K562 (cell line): ENCODE data around the gene NRM. TPM values are rescaled to one million over a fixed set of nuclear protein-coding genes. Genes with fewer than 3 reads are reported as not detected.

Experiments
- CBFB ChIP-seq: sonication (generic); formaldehyde crosslinking; IDR thresholded peaks from 2 replicates; pipeline ENCODE4 v1.4.0; 2020; ENCODE audit warnings: mild to moderate bottlenecking, missing genetic modification reagents
- CREM ChIP-seq: IDR thresholded peaks from 2 replicates; pipeline ENCODE4 v1.6.1; 2014; ENCODE audit warnings: antibody characterized with exemption, low read depth
- CTBP1 ChIP-seq: fragments of 450-650 bp; IDR thresholded peaks from 2 replicates; pipeline ENCODE4 v1.6.1; 2016; ENCODE audit warnings: borderline replicate concordance
- CXXC5 ChIP-seq: fragments of 250-450 bp; sonication (Bioruptor Pico); IDR thresholded peaks from 2 replicates; pipeline ENCODE4 v1.8.0; 2022; ENCODE audit warnings: inconsistent platforms, mild to moderate bottlenecking, moderate library complexity
- EP400 ChIP-seq: fragments of 450-650 bp; IDR thresholded peaks from 2 replicates; pipeline ENCODE4 v1.6.1; 2017; ENCODE audit warnings: antibody characterized with exemption, mild to moderate bottlenecking, moderate library complexity
- GATA2 ChIP-seq: sonication (generic); formaldehyde crosslinking; IDR thresholded peaks from 2 replicates; pipeline ENCODE4 v1.4.0; 2020; ENCODE audit warnings: mild to moderate bottlenecking, missing genetic modification reagents
- HNRNPUL1 ChIP-seq: fragments of 200-400 bp; formaldehyde crosslinking; IDR thresholded peaks from 2 replicates; pipeline ENCODE4 v1.6.1; 2017; ENCODE audit warnings: low read length
- KLF1 ChIP-seq: fragments of 450-650 bp; IDR thresholded peaks from 2 replicates; pipeline ENCODE4 v1.6.1; 2016; ENCODE audit warnings: missing genetic modification characterization, missing compliant biosample characterization
- MCM7 ChIP-seq, 2 experiments: fragments of 450-650 bp; IDR thresholded peaks; 2 replicates each; pipeline ENCODE4 v1.6.1; 2016 to 2018
- NCOA2 ChIP-seq, 2 experiments: fragments of 450-650 bp; IDR thresholded peaks; 2 replicates each; pipeline ENCODE4 v1.6.1; 2018; ENCODE audit warnings: mild to moderate bottlenecking in 2 of 2, moderate library complexity in 1 of 2; ENCODE audit not compliant: partially characterized antibody in 2 of 2
- RBM17 ChIP-seq: fragments of 200-400 bp; formaldehyde crosslinking; IDR thresholded peaks from 2 replicates; pipeline ENCODE4 v1.6.1; 2017; ENCODE audit warnings: low read depth, mild to moderate bottlenecking, low read length, borderline replicate concordance
- TCF7L2 ChIP-seq: fragments of 150-350 bp; IDR thresholded peaks from 2 replicates; pipeline ENCODE4 v1.6.1; 2016; ENCODE audit warnings: low read depth, mild to moderate bottlenecking, low read length, moderate library complexity
- ZC3H11A ChIP-seq: IDR thresholded peaks from 2 replicates; pipeline ENCODE4 v1.6.1; 2012; ENCODE audit warnings: low read depth, low read length, improper control_type of control experiment
- ZNF12 ChIP-seq: sonication (generic); formaldehyde crosslinking; IDR thresholded peaks from 2 replicates; pipeline ENCODE4 v1.4.0; 2020; ENCODE audit warnings: mild to moderate bottlenecking, missing genetic modification reagents
- ZNF589 ChIP-seq: fragments of 200-800 bp; sonication (Bioruptor generic); IDR thresholded peaks from 2 replicates; pipeline ENCODE4 v1.6.1; 2016; ENCODE audit warnings: low read depth, missing genetic modification characterization, missing compliant biosample characterization
- polyA plus RNA-seq, 8 experiments: library from polyadenylated mRNA; depleted of rRNA in 4 of 8; stranded (reverse) in 5 of 8; unstranded in 3 of 8; fragments of >200 nt; fragmentation: Nextera tagmentation in 2 of 8; fragmentation: Illumina TruSeq in 1 of 8; extraction: Ambion mirVana in 2 of 8; extraction: Trizol in 1 of 8; gene quantifications; 2 replicates each; pipeline versions ENCODE4 v1.2.1 to v1.2.3, GENCODE V29; 2011 to 2014; ENCODE audit warnings: inconsistent platforms in 1 of 8, missing spikeins in 1 of 8
- total RNA-seq, 7 experiments: library from RNA; depleted of rRNA in 6 of 7; stranded (reverse); fragments of >200 nt in 6 of 7; fragmentation: Illumina TruSeq in 2 of 7; extraction: Trizol in 2 of 7; gene quantifications; 2 replicates each; pipeline versions ENCODE4 v1.2.1 to v1.2.3, GENCODE V29; 2011 to 2021; ENCODE audit warnings: low replicate concordance in 1 of 7
- TF ChIP-seq, protein P1 (sequence below): conservative IDR thresholded peaks from 2 replicates; pipeline ENCODE4 v1.6.1; 2011; ENCODE audit warnings: low read depth, mild to moderate bottlenecking, low read length; ENCODE audit not compliant: control insufficient read depth
- TF ChIP-seq, protein P2 (sequence below): sonication (generic); formaldehyde crosslinking; IDR thresholded peaks from 2 replicates; pipeline ENCODE4 v1.8.0; 2023; ENCODE audit warnings: mild to moderate bottlenecking, missing genetic modification reagents
- TF ChIP-seq, protein P3 (sequence below): fragments of 200-800 bp; sonication (Bioruptor generic); IDR thresholded peaks from 2 replicates; pipeline ENCODE4 v1.6.1; 2017; ENCODE audit warnings: missing genetic modification characterization, missing compliant biosample characterization
- TF ChIP-seq, protein P4 (sequence below), 2 experiments: fragments of 450-650 bp in 1 of 2; sonication (generic) in 1 of 2; formaldehyde crosslinking in 1 of 2; IDR thresholded peaks in 1 of 2; conservative IDR thresholded peaks in 1 of 2; 2 replicates each; pipeline versions ENCODE4 v1.6.1 to v1.8.1; 2016 to 2023; ENCODE audit warnings: mild to moderate bottlenecking in 2 of 2, moderate library complexity in 2 of 2, inconsistent platforms in 1 of 2, missing genetic modification reagents in 1 of 2
- TF ChIP-seq, protein P5 (sequence below): fragments of 250-450 bp; sonication (Bioruptor Pico); IDR thresholded peaks from 2 replicates; pipeline ENCODE4 v1.5.0; 2020; ENCODE audit warnings: mild to moderate bottlenecking, borderline replicate concordance

NRM gene
- total and polyA plus RNA-seq, 9 of the 15 experiments (the other 6 are each of a cell fraction or from before 2014, with no cell fraction given), result 9.7 to 58.2 (median 18.1) TPM

DNA sequence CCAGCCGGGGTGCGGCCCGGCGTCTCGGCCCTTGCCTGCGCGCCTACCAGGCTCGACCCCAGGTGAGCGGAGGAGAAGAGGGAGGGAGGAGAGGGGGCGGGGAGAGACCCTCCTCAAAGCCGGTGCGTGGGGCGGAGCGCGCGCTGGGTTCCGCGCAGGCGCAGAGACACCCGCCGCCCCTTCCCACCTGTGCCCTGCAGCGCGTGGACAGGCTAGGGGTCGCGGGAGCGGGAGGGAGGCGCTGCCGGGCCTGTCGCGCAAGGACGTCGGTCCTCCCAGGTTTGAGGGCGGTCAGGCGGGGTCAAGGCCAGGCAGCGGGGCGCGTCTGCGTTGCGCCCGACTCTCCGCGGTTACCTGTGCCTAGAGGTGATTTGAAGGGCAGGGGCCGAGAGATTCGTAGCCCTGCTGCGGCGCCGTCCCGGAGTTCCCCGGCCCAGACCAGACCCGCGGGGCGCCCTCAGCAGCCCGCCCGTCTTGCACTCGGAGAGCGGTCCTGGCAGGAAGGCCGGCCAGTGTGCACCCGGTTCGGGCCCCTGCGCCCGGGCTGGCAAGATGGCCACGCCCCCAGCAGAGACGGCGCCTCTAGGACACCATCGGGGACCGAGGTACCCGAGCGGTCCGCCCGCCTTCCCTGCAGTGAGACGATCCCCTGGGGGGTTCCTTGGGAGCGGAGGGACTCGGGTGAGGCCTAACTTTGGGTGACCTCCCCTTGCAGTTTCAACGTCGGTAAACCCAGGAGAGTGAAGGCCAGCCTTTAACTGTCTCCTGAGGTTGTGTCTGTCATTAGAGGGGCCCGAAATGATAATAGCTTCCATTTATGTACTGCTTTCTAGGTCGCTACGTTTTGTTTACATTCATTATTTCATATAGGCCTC, 43.3 kb downstream of the NRM start (continued):
- TF ChIP-seq, protein P1, sequence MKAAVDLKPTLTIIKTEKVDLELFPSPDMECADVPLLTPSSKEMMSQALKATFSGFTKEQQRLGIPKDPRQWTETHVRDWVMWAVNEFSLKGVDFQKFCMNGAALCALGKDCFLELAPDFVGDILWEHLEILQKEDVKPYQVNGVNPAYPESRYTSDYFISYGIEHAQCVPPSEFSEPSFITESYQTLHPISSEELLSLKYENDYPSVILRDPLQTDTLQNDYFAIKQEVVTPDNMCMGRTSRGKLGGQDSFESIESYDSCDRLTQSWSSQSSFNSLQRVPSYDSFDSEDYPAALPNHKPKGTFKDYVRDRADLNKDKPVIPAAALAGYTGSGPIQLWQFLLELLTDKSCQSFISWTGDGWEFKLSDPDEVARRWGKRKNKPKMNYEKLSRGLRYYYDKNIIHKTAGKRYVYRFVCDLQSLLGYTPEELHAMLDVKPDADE, result 0 out of 2 replicates have a peak, but pooled peaks have one; percentile 50
- TF ChIP-seq CBFB (CRISPR knock-in tag) (peak; percentile 79; the same call in 1 of the 2 replicates), CXXC5 (CRISPR knock-in tag) (peak; percentile 77), KLF1 (tag) (peak; percentile 69; the same call in 1 of the 2 replicates), EP400 (peak; percentile 89), CREM (peak; percentile 8), GATA2 (CRISPR knock-in tag) (no peak), NCOA2 (IDR thresholded peaks at IDR 0.05; ENCODE audit: partially characterized antibody in 2 of 2) (no peak), TCF7L2 (no peak), ZNF12 (peak; percentile 74; the same call in 1 of the 2 replicates), ZC3H11A (no peak), CTBP1 (peak; percentile 95), HNRNPUL1 (no peak), RBM17 (no peak), MCM7 (IDR thresholded peaks at IDR 0.05) (no peak), ZNF589 (CRISPR knock-in tag) (no peak)
- TF ChIP-seq, protein P2, sequence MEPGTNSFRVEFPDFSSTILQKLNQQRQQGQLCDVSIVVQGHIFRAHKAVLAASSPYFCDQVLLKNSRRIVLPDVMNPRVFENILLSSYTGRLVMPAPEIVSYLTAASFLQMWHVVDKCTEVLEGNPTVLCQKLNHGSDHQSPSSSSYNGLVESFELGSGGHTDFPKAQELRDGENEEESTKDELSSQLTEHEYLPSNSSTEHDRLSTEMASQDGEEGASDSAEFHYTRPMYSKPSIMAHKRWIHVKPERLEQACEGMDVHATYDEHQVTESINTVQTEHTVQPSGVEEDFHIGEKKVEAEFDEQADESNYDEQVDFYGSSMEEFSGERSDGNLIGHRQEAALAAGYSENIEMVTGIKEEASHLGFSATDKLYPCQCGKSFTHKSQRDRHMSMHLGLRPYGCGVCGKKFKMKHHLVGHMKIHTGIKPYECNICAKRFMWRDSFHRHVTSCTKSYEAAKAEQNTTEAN (CRISPR knock-in tag), result 0 out of 2 replicates have a peak, but pooled peaks have one; percentile 32
- TF ChIP-seq, protein P3, sequence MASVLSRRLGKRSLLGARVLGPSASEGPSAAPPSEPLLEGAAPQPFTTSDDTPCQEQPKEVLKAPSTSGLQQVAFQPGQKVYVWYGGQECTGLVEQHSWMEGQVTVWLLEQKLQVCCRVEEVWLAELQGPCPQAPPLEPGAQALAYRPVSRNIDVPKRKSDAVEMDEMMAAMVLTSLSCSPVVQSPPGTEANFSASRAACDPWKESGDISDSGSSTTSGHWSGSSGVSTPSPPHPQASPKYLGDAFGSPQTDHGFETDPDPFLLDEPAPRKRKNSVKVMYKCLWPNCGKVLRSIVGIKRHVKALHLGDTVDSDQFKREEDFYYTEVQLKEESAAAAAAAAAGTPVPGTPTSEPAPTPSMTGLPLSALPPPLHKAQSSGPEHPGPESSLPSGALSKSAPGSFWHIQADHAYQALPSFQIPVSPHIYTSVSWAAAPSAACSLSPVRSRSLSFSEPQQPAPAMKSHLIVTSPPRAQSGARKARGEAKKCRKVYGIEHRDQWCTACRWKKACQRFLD (CRISPR knock-in tag), result peak; percentile 42; the same call in 1 of the 2 replicates
- TF ChIP-seq, protein P4, sequence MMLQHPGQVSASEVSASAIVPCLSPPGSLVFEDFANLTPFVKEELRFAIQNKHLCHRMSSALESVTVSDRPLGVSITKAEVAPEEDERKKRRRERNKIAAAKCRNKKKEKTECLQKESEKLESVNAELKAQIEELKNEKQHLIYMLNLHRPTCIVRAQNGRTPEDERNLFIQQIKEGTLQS (IDR thresholded peaks at IDR 0.05), result no peak
- TF ChIP-seq, protein P4 (CRISPR knock-in tag; conservative IDR thresholded peaks at IDR 0.05), result no peak
- TF ChIP-seq, protein P5, sequence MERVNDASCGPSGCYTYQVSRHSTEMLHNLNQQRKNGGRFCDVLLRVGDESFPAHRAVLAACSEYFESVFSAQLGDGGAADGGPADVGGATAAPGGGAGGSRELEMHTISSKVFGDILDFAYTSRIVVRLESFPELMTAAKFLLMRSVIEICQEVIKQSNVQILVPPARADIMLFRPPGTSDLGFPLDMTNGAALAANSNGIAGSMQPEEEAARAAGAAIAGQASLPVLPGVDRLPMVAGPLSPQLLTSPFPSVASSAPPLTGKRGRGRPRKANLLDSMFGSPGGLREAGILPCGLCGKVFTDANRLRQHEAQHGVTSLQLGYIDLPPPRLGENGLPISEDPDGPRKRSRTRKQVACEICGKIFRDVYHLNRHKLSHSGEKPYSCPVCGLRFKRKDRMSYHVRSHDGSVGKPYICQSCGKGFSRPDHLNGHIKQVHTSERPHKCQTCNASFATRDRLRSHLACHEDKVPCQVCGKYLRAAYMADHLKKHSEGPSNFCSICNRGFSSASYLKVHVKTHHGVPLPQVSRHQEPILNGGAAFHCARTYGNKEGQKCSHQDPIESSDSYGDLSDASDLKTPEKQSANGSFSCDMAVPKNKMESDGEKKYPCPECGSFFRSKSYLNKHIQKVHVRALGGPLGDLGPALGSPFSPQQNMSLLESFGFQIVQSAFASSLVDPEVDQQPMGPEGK (CRISPR knock-in tag), result no peak
